NCI-H345 treated with DMSO at 0.1 percent for 48 hours (cell line): ENCODE results near the gene TLE2.
"Not testable (repeated sequence)": the region's sequence is repeated elsewhere in the genome, so short reads cannot be mapped to it uniquely, and the experiment has no call there.

ENCODE experiments used
- DNase-seq: peaks from one replicate; lab custom pipeline; 2025; ENCODE audit not compliant: unreplicated experiment; lab: John Stamatoyannopoulos, UW

TLE2 gene

DNA sequence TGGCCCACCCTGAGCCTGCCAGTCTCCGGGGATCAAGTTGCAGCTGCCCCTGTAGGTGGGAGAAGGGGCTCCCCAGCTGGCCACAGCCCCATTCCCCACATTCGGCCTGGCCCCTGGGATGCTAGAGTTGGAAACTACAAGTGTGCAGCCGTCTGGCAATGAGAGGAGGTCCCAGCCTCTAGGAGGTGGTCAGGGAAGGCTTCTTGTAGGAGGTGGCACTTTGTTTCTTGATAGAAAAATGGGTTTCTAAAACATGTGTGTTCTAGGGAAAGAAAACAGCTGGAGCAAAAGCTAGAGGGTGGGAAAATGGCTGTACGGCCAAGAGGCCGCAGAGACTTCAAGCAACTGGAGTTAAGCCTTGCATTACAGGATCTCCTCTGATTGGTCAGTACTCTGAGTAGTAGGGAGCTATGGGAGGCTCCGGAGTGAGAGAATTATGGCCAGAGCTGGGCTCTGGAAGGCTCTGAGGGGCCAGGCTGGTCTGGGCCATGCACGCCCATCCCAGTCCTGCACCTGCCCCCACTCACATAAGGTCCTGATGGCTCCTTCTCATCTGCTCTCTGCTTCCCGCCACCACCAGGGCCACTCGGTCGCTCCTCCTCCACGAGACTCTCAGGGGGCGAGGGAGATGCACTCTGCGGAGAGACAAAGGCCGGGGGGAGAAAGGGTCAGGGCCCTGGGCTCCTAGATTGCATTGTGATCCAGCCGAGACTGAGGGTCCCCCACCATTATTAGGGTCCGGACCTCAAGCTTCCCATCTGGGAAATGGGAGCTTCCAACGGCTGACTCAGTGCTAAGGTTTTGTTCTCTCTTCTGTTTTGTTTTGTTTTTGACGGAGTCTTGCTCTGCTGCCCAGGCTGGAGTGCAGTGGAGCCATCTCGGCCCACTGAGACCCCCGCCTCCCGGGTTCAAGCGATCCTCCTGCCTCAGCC is 13.7 kb downstream of the TLE2 start:
- DNase-seq = no peak

DNA sequence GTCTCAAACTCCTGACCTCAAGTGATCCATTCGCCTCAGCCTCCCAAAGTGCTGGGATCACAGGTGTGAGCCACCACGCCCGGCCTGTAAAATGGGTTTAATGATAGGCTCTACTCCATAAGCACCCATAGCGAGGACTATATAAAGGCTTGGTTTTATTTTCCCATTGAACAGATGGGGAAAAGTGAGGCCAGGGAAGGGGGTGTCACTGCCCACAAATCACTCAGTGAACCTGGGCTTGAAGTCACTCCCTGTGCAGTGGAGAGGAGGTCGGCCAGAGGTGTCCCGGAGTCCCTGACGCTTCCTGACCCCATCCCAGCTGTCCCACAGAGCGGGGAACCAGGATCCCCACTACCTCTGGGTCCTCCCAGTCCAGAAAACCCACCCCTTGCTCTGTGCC is 14.9 kb downstream of the TLE2 start:
- DNase-seq = no peak

DNA sequence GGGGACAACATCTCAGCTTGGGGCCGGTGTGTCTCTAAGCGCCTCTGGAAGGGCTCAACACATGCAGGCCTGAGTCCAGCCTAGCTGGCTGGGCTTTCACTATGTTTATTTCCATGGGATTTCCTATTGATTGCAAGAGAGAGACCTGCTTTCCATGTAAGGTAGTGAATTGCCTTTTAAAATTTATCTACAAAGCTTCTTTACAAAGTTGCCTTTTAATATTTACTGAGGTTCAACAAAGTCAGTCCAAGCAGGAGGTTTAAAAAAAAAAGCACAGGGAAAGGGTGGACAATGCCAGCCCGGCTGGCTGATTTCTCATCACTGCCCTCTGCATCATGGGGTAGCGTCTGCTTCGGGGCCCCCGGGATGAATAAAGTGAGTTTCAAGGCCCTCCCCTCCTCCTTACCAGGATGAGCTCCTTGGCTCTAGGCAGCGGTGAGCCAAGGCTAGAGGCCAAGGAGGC is 15.8 kb downstream of the TLE2 start:
- no peak for DNase-seq

DNA sequence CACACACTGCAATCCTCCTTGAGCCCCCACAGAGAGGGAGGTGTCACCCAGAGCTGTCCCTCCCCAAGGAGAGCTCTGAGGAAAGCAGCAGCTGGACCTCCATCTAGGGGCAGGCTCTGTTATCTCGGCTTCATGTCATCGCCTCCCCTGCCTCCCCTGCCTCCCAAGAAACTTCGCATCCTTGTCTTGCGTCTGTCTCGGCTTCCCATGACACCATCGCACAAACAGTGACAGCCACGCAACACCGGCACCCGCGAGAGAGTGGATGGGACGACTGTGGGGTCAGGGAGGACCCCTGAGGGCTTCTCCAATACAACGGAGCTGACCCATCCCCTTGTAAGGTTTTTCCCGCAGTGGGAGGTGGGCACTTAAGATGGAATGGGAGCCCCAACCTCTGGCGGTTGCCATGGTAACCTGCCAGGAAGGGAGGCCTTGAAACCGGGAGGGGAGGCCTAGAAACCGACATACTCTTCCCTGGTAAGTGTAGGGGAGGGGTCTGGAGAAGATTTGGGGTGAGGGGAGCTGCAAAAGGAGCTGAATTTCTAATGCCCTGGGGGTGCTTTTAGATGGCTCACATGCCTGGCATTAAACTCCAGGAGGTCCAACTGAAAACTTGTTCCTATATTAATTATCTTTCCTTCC is 16.3 kb downstream of the TLE2 start:
- no peak for DNase-seq

DNA sequence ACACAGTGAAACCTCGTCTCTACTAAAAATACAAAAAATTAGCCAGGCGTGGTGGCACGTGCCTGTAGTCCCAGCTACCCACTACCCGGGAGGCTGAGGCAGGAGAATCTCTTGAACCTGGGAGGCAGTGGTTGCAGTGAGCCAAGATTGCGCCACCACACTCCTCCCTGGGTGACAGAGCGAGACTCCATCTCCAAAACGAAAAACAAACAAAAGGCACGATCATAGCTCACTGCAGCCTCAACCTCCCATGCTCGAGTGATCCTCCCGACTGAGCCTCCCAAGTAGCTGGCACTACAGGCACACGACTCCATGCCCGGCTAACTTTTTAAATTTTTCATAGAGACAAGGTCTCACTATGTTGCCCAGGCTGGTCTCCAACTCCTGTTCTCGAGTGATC is 17.0 kb downstream of the TLE2 start:
- not testable (repeated sequence) for DNase-seq

DNA sequence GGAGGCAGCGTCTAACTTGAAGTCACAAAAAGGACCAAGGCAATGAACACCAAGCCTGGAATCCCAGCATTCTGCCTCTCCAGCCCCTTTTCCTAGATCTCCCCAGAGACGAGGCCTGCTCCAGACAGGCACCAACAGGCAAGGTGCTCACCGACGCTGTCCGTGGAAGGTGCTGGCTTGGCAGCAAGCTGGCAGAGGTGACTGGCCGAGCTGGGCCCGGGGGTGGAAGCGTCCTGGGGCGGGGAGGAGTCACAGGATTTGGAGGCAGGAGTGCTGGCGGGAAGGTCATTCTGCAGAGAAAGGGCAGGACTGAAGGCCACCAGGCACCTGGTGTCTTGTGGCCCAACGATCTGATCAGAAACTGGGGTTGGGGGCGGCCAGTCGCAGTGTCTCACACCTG is 18.2 kb downstream of the TLE2 start:
- no peak for DNase-seq

DNA sequence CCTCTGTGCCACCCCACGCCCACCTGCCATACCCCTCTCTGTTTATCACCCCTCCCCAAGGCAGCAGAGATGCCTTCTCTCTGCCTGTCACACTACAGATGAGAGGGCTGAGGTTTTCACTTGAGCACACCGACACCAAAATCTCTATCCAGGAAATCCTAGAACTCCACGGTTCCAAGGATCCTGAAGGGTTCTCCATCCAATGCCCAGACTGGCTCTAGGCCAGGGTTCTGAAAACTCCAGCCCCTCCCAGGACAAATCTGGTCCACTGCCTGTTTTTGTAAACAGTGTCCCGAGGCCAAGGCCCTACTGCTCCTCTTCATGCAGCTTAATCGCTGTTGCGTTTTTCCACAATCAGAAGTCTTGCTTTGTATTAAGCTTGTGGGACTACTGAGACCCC is 20.1 kb downstream of the TLE2 start:
- DNase-seq = no peak

DNA sequence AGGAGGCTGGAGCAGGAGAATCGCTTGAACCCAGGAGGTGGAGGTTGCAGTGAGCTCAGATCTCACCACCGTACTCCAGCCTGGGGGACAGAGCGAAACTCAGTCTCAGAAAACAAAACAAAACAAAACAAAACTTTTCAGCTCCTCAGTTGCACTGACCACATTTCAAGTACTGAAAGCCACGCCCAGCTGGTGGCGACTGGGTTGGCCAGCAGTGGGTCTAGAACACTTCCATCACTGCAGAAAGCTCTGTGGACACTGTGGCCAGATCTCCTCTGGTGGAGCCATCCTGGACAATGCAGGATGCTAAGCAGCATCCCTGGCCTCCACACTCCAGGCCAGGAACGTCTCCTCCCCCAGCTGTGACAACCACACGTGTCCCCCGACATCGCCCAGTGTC is 21.1 kb downstream of the TLE2 start:
- DNase-seq = no peak

DNA sequence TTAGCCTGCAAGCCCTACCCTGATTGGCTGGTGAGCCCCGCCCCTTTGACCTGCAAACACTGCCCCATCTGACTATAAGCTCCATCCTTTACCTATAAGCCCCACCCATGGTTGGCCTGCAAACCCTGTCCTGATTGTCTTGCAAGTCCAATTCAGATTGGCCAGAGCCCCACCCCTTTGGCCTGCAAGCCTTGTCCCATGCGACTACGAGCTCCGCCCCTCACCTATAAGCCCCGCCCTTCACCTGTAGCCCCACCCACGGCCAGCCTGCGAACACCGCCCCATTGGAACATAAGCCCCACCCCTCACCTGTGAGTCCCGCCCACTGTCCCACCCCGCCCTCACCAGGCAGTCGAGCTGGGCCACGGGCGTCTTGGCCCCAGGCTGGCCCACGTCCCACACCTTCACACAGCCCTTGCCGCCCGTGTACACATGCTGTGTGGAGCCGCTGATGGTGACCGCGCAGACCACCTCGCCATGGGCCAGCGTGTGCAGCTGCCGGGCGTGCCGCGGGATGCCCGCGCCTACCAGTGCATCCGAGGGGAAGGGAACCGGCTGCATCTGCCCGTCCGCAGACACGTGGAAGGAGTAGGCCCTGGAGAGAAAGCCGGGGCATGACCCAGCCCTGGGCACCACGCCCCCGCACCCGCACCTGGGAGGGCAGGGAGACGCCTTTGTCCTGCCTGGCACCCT is 22.9 kb downstream of the TLE2 start:
- no peak for DNase-seq

DNA sequence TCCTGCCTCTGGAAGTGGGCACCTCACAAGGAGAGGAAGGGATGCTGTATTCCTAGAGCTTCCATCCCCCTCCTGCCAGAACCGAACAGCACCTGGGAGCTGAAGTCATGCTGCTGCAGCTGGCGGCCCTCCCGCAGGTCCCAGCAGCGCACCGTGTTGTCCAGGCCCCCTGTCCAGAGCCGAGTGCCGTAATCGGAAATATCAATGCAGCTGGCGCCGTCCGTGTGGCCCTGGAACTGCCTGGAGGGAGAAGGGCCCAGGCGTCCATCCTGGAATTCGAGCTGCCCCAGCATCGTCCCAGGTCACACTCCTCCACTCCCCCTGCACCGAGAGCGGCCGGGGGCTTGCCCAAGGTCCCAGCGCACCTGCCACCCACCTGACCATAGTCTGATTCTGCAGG is 23.7 kb downstream of the TLE2 start:
- no peak for DNase-seq

DNA sequence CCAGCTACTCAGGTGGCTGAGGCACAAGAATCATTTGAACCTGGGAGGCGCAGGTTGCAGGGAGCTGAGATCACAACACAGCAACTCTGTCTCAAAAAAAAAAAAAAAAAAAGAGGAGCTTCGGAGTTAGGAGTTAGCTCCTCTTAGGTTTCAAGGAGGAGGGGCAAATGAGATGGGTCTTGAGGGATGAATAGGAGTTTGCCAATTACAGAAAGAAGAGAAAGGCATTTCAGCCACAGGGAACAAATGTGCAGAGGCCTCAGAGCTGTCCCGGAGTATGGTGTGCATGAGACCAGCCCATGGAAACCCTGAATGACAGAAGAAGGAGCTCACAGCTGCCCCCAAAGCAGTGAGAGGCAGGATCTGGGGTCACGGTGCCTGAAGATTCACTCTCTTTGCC is 24.6 kb downstream of the TLE2 start:
- no peak for DNase-seq

DNA sequence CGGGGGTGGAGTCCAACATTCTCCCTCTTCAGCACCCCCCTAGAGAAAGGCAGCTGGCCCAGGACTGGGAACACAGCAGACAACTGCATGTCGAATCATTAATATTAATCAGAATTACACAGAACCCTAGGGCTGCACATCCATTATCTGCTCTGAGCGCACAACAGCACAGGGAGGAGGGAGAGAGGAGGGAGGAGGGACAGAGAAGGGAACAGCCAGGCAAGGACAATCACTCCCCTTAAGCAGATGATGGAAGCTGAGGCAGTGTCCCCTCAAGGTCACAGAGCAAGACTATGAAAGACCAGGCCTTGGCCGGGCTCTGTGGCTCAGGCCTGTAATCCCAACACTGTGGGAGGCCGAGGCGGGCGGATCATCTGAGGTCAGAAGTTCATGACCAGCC is 26.0 kb downstream of the TLE2 start:
- no peak for DNase-seq

DNA sequence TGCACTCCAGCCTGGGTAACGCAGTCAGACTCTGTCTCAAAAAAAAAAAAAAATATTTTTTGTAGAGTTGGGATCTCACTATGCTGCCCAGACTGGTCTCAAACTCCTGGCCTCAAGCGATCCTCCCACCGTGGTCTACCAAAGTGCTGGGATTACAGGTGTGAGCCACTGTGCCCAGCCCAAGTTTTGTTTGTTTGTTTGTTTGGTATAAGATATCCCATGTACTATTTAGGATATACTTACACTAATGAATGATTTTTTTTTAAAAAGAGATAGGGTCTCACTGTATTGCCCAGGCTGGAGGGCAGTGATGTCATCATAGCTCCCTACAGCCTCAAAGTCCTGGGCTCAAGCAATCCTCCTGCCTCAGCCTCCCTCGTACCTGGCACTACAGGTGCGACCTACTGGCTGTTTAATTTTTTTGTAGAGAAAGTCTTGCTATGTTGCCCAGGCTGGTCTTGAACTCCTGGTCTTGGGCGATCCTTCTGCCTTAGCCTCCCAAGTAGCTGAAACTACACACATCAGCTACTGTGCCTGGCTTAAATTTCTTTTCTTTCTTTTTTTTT is 27.8 kb downstream of the TLE2 start:
- no peak for DNase-seq

DNA sequence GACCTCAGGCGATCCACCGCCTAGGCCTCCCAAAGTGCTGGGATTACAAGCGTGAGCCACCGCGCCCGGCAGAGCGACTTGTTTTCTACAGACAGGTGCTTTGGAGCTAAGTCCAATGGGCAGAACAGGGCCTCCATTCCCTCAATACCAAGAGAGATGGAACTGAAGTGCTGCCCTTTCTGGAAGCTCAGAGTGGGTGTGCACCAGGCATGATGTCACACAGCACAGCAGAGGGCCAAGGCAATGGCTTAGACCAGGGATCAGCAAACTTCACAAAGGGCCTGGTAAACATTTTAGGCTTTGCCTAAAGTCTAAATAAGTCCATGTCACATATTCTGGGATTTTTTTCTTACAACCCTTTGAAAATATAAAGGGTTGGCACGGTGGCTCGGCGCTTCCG is 30.4 kb downstream of the TLE2 start:
- no peak for DNase-seq

DNA sequence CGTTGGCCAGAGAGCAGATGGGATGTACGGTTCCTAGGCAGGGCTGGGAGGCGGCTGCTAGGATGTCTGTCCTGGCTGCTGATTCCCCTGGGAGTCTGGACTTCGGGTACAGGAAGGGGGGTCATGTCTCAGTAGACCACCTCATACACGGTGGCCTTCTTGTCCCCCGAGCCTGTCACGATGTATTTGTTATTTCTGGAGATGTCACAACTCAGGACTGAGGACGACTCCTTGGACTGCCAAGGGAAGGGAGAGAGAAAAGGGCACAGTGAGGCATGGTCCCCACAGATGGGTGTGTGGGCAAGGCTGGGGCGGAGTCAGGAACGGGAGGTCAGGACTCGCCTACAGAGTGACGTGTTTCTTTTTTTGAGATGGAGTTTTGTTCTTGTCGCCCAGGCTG is 31.4 kb downstream of the TLE2 start:
- DNase-seq = no peak

DNA sequence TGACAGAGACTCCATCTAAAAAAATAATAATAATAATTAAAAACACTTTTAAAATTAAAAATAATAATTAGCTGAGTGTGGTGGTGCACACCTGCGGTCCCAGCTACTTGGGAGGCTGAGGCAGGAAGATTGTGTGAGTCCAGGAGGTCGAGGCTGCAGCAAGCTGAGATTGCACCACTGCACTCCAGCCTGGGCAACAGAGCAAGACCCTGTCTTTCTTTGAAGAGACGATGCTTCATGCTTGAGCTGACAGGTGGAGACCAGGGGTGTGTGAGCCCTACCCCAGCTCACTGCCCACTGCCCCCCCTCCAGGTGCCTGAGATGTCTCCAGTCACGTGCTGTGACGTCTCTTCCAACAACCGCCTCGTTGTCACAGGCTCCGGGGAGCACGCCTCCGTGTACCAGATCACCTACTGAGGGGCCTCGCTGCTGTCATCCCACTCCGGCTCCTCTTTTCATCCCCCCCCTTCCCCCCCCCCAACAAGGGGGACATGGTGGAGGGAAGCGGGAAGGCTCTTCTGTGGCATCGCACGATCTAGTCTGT is 34.4 kb downstream of the TLE2 start:
- no peak for DNase-seq

DNA sequence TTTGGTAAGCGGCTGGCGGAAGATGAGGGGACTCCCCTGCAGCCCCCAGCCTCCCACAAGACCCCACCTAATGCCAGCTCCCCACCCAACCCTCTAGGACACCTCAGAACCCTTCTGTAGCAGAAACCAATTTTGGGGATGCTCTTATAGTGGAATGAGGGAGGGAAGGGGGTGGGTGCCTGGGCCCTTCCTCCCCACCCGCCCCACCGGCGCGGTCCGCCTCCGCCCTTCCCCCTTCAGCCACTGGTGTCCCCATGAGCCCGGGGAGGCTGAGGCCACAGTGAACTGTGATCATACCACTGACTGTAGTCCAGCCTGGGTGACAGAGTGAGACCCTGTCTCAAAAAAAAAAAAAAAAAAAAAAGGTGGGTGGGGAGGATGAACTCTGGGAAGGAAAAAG is 35.5 kb downstream of the TLE2 start:
- no peak for DNase-seq

DNA sequence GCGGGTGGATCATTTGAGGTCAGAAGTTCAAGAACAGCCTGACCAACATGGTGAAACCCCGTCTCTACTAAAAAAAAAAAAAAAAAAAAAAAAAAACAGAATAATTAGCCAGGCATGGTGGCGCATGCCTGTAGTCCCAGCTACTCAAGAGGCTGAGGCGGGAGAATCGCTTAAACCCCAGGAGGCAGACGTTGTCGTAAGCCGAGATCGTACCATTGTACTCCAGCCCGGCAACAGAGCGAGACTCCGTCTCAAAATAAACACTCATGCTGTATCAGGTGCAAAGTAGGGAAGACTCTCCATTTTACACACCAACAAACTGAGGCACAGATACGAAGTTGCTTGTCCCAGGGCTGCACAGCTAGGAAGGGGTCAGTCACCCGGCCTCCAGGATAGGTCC is 36.1 kb downstream of the TLE2 start:
- DNase-seq = no peak

DNA sequence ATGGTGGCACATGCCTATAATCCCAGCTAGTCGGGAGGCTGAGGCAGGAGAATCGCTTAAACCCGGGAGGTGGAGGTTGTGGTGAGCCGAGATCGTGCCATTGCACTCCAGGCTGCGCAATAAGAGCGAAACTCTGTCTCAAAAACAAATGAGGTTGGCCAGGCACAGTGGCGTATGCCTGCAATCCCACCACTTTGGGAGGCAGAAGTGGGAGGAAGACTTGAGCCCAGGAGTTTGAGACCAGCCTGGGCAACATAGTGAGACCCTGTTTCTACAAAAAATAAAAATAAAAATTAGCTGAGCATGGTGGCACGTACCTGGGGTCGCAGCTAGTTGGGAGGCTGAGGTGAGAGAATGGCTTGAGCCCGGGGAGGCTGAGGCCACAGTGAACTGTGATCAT is 36.7 kb downstream of the TLE2 start:
- DNase-seq = not testable (repeated sequence)

DNA sequence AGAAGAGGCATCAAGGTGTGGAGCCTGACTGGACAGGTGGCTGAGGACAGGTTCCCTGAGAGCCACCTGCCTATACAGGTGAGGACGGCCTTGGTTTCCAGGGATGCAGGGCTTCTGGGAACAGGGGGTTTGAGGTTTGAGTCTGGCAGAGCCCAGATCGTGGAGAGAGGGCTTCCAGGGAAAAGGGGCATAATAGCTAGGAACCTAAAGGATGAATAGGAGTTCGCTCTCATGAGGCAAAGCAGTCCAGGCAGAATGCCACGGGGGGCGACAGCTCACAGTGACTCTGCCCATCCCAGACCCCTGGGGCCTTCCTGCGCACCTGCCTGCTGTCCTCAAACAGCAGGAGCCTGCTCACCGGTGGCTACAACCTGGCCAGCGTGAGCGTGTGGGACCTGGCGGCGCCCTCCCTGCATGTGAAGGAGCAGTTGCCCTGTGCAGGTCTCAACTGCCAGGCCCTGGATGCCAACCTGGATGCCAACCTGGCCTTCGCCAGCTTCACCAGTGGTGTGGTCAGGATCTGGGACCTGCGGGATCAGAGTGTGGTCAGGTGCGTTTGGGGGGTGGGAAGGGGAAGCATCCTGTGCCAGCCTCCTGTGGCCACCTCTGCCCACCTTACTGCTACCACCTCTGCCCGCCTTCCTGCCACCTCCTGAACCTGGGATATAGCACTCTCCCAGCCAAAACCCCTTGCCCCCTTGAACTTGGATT is 39.7 kb downstream of the TLE2 start:
- DNase-seq = no peak

DNA sequence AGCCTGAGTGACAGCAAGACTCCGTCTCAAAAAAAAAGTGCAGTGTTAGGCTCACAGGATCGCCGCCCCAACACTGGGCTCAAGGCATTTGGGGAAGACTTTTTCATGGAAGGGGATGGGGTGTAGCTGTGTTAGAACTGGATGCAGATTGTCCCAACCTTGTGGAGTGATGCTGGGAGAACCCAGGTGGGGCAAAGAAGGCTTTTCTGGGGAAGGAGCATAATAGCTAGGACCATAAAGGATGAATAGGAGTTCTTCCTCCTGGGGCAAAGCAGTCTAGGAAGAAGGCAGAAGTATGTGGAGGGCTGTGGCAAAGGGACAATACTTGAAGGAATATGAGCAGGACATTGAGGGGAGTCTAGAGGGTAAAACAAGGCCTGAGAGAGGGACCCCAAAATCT is 40.5 kb downstream of the TLE2 start:
- DNase-seq = no peak
